Measurements from ENCODE around the gene ANKFN1. TPM values are rescaled to one million over a fixed set of nuclear protein-coding genes. Genes with fewer than 3 reads are reported as not detected.

ANKFN1 gene
- under 1 TPM; 0.52 to 0.58 TPM for total RNA-seq

- TF ChIP-seq, protein P1, sequence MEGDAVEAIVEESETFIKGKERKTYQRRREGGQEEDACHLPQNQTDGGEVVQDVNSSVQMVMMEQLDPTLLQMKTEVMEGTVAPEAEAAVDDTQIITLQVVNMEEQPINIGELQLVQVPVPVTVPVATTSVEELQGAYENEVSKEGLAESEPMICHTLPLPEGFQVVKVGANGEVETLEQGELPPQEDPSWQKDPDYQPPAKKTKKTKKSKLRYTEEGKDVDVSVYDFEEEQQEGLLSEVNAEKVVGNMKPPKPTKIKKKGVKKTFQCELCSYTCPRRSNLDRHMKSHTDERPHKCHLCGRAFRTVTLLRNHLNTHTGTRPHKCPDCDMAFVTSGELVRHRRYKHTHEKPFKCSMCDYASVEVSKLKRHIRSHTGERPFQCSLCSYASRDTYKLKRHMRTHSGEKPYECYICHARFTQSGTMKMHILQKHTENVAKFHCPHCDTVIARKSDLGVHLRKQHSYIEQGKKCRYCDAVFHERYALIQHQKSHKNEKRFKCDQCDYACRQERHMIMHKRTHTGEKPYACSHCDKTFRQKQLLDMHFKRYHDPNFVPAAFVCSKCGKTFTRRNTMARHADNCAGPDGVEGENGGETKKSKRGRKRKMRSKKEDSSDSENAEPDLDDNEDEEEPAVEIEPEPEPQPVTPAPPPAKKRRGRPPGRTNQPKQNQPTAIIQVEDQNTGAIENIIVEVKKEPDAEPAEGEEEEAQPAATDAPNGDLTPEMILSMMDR (IDR thresholded peaks at IDR 0.05), result no peak
- H3K27ac ChIP-seq, result no peak within 1 kb of the TSS
- H3K36me3 ChIP-seq, result no peaks in the 10 kb centered on the region
- H3K9ac ChIP-seq (ENCODE audit: low read depth in 2 of 2, low read length in 2 of 2), result no peak within 1 kb of the TSS
- no peaks in the 10 kb centered on the region for H3K4me1 ChIP-seq
- H3K27me3 ChIP-seq, result no peaks in the 10 kb centered on the region
- DNase-seq, result no peak
- no peak within 1 kb of the TSS for H3K4me3 ChIP-seq
- intact Hi-C loops (cut with DNase I), result no loop called here
- no peaks in the 10 kb centered on the region for H3K9me3 ChIP-seq
These were observed at the start of gene ANKFN1 for GRCh38 chr17:56152874-56153602. Gene ANKFN1 (plus strand): TSS chr17:56153475. CDS start chr17:56212668, 59,193 bp downstream.

DNA sequence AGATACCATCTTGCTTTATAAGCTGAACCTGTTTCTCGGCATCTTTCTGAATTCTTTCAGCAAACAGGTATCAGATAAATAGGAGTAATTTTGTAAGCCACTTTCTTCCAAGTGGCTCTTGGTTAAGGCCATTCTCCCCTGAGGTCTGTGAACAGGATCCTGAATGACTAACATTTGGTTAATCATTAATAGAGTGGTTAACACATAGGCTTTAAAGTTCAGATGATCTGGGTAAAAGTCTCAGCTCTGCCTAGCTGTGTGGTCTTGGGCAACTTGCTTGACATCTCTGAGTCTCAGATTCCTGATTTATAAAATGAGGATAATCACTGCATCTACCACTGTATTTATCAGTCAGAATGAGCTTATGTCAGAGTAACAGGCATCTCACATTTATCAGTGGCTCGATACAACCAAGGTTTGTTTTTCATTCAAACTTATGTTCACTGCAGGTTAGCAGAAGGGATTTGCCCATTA, 44.4 kb upstream of the ANKFN1 start:
- Histone ChIP-seq H3K36me3 (no peaks in the 10 kb centered on the region), H3K9ac (ENCODE audit: low read depth in 2 of 2, low read length in 2 of 2) (no peak overlapping the region), H3K4me3 (no peak overlapping the region), H3K4me1 (no peaks in the 10 kb centered on the region), H3K9me3 (no peaks in the 10 kb centered on the region), H3K27me3 (no peaks in the 10 kb centered on the region), H3K27ac (peak overlapping the region; percentile 26)
- TF ChIP-seq, protein P1 (IDR thresholded peaks at IDR 0.05), result no peak
- intact Hi-C loops (cut with DNase I), result no loop called here
- DNase-seq, result peak; percentile 21

- TF ChIP-seq, protein P1 (IDR thresholded peaks at IDR 0.05), result no peak
- H3K27me3 ChIP-seq, result no peaks in the 10 kb centered on the region
- no peak for DNase-seq
- no peaks in the 10 kb centered on the region for H3K9me3 ChIP-seq
- intact Hi-C loops (cut with DNase I), result no loop called here
- H3K9ac ChIP-seq (ENCODE audit: low read depth in 2 of 2, low read length in 2 of 2), result peak overlapping the region in 1 of 2 donors; percentile 32
- no peaks in the 10 kb centered on the region for H3K4me1 ChIP-seq
- no peak overlapping the region for H3K4me3 ChIP-seq
- H3K36me3 ChIP-seq, result no peaks in the 10 kb centered on the region
- no peak overlapping the region for H3K27ac ChIP-seq
These were observed 43.4 kb upstream of the ANKFN1 start for GRCh38 chr17:56109836-56110235.

GRCh38 chr17:56110463-56111135, 42.7 kb upstream of the ANKFN1 start:
- TF ChIP-seq, protein P1 (IDR thresholded peaks at IDR 0.05), result no peak
- Histone ChIP-seq H3K27me3 (no peaks in the 10 kb centered on the region), H3K9ac (ENCODE audit: low read depth in 2 of 2, low read length in 2 of 2) (no peak overlapping the region), H3K36me3 (no peaks in the 10 kb centered on the region), H3K4me3 (no peak overlapping the region), H3K4me1 (no peaks in the 10 kb centered on the region), H3K9me3 (no peaks in the 10 kb centered on the region), H3K27ac (peak overlapping the region; percentile 47)
- DNase-seq, result peak; percentile 79
- intact Hi-C loops (cut with DNase I), result no loop called here

GRCh38 chr17:56111706-56112485, 41.4 kb upstream of the ANKFN1 start:
- no peak overlapping the region for H3K9ac ChIP-seq (ENCODE audit: low read depth in 2 of 2, low read length in 2 of 2)
- H3K4me3 ChIP-seq, result no peak overlapping the region
- no peak overlapping the region for H3K27ac ChIP-seq
- intact Hi-C loops (cut with DNase I), result no loop called here
- no peaks in the 10 kb centered on the region for H3K9me3 ChIP-seq
- no peaks in the 10 kb centered on the region for H3K27me3 ChIP-seq
- H3K36me3 ChIP-seq, result no peaks in the 10 kb centered on the region
- DNase-seq, result no peak
- H3K4me1 ChIP-seq, result no peaks in the 10 kb centered on the region
- TF ChIP-seq, protein P1 (IDR thresholded peaks at IDR 0.05), result no peak
